Mononuclear cell (primary cell): ENCODE results near the gene IMMP2L. TPM values are rescaled to one million over a fixed set of nuclear protein-coding genes. Genes with fewer than 3 reads are reported as not detected.
"Not testable (repeated sequence)": the region's sequence is repeated elsewhere in the genome, so short reads cannot be mapped to it uniquely, and the experiment has no call there.

ENCODE experiments used
- H3K27me3 ChIP-seq: 2 replicates; pipeline ENCODE4 v1.6.0; 2011; ENCODE audit warnings: low read length, control low read depth; ENCODE audit not compliant: insufficient read depth
- H3K4me1 ChIP-seq: 2 replicates; pipeline ENCODE4 v1.5.1; 2011; ENCODE audit warnings: mild to moderate bottlenecking, low read length, control low read depth; ENCODE audit not compliant: insufficient read depth
- H3K4me3 ChIP-seq: 2 replicates; pipeline ENCODE4 v1.5.1; 2011; ENCODE audit warnings: mild to moderate bottlenecking, low read length, moderate library complexity
- H3K9me3 ChIP-seq: 2 replicates; pipeline ENCODE4 v1.5.1; 2011; ENCODE audit warnings: low read depth, mild to moderate bottlenecking, control low read depth, low read length
- total RNA-seq: library from RNA; depleted of rRNA; stranded (reverse); fragments of >200 nt; gene quantifications from one replicate; pipeline ENCODE4 v1.2.3, GENCODE V29; 2012

The IMMP2L gene
- total RNA-seq, 1 donor, result 14.6 TPM

DNA sequence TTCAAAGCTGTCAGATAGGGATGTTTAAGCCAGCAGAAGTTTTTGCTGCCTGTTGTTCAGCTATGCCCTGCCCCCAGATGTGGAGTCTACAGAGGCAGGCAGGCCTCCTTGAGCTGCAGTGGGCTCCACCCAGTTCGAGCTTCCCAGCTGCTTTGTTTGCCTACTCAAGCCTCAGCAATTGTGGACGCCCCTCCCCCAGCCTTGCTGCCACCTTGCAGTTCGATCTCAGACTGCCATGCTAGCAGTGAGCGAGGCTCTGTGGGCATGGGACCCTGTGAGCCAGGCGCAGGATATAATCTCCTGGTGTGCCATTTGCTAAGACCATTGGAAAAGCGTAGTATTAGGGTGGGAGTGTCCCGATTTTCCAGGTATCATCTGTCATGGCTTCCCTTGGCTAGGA, 901.7 kb downstream of the IMMP2L start:
- H3K4me3 ChIP-seq, H3K27me3 ChIP-seq, H3K4me1 ChIP-seq, H3K9me3 ChIP-seq: not testable (repeated sequence)

DNA sequence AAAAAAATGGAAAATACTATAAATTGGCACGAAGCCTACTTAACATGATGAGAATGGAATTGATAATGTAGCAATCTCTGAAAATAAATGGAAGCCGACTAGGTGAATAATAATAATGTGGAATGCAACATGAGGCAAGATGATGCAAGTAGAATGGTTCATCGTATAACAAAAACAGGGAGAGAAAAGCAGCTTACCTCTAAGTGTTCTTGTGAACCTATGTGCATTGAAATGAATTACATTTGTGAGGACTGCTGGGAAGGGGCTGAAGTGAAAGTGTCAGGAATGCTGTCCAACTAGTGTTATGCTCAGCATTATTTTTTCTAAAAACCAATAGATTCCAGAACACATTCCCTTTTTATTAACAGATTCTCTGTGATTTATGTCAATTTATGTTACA, 912.0 kb downstream of the IMMP2L start:
- H3K4me3 ChIP-seq, result no peak overlapping the region
- H3K9me3 ChIP-seq, result peaks cover 9% of the 10 kb centered on the region
- no peaks in the 10 kb centered on the region for H3K4me1 ChIP-seq
- no peaks in the 10 kb centered on the region for H3K27me3 ChIP-seq

DNA sequence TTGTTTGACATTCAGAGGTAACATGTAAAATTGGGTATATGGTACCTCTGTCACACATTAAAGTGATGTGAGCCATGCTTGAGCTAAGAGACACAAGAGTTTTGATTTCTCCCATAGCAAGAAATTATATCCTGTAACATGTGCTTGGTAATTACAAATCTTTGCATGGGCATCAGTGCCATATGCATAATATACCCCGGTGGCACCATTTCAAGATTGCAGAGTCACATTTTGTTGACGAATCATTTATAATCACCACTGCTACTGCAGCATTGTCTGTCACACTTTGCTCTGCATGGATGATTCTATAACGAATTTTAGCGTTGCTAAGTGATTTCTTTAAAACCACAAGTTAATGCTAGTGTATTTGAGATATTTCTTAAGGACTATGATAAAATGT, 915.0 kb downstream of the IMMP2L start:
- no peaks in the 10 kb centered on the region for H3K27me3 ChIP-seq
- H3K9me3 ChIP-seq, result peaks cover 9% of the 10 kb centered on the region
- H3K4me3 ChIP-seq, result no peak overlapping the region
- H3K4me1 ChIP-seq, result no peaks in the 10 kb centered on the region

- H3K4me1 ChIP-seq, result no peaks in the 10 kb centered on the region
- no peaks in the 10 kb centered on the region for H3K27me3 ChIP-seq
- H3K9me3 ChIP-seq, result peaks cover 9% of the 10 kb centered on the region
- H3K4me3 ChIP-seq, result no peak overlapping the region
Measured at GRCh38 chr7:110646804-110647203, 915.5 kb downstream of the IMMP2L start.

DNA sequence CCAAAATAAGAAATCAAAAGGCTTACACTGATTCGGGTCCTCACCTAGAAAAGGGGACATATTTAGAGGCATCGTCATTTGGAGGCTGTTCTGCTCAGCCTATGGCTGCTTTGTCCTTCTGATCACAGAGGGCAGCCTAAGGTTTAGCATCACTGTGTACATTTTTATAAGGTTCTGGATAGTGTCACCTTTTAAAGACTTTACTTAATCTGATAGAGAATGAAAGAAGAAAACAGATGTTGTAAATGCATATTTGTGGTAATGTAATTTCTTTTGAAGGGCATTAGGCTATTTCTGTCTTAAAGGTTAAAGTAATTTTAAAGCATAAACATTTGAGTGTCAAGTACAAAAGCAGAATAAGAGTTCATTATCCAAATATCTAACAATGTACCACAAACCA, 916.7 kb downstream of the IMMP2L start:
- Histone ChIP-seq H3K27me3 (no peaks in the 10 kb centered on the region), H3K9me3 (peaks cover 9% of the 10 kb centered on the region), H3K4me1 (no peaks in the 10 kb centered on the region), H3K4me3 (no peak overlapping the region)

DNA sequence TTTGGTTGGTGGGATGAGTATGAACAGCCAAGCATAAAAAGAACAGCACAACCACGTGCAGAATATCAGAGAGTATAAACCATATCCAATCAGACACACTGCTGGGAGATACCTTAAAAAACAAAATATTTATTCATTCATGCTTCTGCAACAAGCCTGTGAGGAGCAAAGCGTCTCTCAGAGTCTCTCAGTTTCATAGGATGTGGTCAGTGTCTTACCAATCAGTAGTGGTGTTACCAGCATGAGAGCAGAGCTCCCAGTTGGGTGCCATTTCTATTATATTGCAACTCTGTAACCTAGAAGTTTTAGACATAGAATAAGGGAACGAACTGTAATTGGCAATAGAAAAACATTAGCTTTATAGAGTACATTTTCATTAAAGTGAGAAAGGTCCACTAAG, 917.2 kb downstream of the IMMP2L start:
- Histone ChIP-seq H3K9me3 (peaks cover 9% of the 10 kb centered on the region), H3K27me3 (no peaks in the 10 kb centered on the region), H3K4me1 (no peaks in the 10 kb centered on the region), H3K4me3 (no peak overlapping the region)

DNA sequence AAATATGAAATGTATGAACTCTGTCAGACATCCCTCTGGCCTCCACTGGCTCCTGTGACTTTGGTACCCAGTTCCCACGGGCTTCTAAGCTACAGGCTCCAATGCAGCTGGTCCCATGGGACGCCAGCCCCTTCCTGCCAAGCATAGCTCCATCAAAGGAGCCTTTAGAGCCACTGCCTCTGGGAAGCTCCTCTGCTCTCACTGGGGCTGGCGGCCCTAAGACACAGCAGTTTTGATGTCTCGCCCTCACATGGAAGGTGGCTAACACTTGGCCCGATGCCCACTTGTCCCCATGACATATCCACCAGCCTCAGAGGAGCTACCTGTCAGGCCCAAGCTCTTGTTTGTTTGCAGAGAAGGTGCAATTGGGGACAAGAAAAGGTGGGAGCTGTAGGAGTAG, 925.0 kb downstream of the IMMP2L start:
- H3K4me1 ChIP-seq, result no peaks in the 10 kb centered on the region

GRCh38 chr7:110633313-110633712, 929.0 kb downstream of the IMMP2L start:
- H3K4me3 ChIP-seq, result no peak overlapping the region
- H3K27me3 ChIP-seq, result no peaks in the 10 kb centered on the region
- H3K4me1 ChIP-seq, result no peaks in the 10 kb centered on the region
- H3K9me3 ChIP-seq, result no peaks in the 10 kb centered on the region

More for the DNA sequence above, 925.0 kb downstream of the IMMP2L start:
- Histone ChIP-seq H3K4me3 (no peak overlapping the region), H3K9me3 (no peaks in the 10 kb centered on the region), H3K27me3 (no peaks in the 10 kb centered on the region)

GRCh38 chr7:110626414-110626813, 935.9 kb downstream of the IMMP2L start:
- H3K27me3 ChIP-seq, result no peaks in the 10 kb centered on the region
- H3K4me1 ChIP-seq, result no peaks in the 10 kb centered on the region
- no peak overlapping the region for H3K4me3 ChIP-seq
- no peaks in the 10 kb centered on the region for H3K9me3 ChIP-seq

DNA sequence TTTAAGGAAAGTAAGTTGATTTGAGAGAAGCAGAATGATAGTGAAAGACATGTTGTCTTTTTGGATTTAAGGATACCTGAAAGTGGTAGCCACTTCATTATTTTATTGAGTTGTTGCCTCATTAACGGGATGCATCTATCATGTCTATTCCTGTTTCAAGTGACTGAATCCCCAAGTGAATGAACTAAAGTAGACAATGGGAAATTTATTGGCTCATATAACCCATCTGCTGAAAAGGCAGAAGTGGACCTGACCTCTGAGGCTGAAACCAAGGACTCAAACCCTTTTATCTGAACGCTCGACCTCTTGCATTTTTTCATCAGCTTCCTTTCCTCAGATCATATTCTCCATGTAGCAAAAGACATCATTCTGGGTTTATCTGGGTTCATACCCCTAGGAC, 937.0 kb downstream of the IMMP2L start:
- Histone ChIP-seq H3K4me3 (no peak overlapping the region), H3K9me3 (no peaks in the 10 kb centered on the region), H3K27me3 (no peaks in the 10 kb centered on the region), H3K4me1 (no peaks in the 10 kb centered on the region)

GRCh38 chr7:110623436-110623835, 938.9 kb downstream of the IMMP2L start:
- no peaks in the 10 kb centered on the region for H3K27me3 ChIP-seq
- no peaks in the 10 kb centered on the region for H3K9me3 ChIP-seq
- no peaks in the 10 kb centered on the region for H3K4me1 ChIP-seq
- H3K4me3 ChIP-seq, result no peak overlapping the region

DNA sequence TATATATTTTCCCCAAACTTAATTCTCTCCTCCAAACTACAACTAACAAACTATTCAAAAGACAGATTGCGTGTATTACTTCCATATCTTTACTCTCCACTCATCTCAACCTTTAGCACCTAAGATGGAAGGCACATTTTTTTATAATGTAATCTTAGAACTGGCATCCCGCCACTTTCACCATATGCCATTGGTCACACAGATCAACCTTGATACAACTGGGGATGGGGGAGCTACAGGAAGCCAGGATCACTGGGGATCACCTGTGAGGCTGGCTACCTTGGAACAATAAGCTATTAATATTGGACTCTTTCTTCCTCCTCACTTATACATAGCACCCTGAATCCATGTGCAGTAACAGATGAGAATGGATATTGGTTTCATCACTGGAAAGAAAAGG, 941.0 kb downstream of the IMMP2L start:
- no peaks in the 10 kb centered on the region for H3K4me1 ChIP-seq
- no peaks in the 10 kb centered on the region for H3K9me3 ChIP-seq
- no peak overlapping the region for H3K4me3 ChIP-seq

GRCh38 chr7:110620110-110620735, 942.1 kb downstream of the IMMP2L start:
- no peaks in the 10 kb centered on the region for H3K9me3 ChIP-seq
- no peak overlapping the region for H3K4me3 ChIP-seq
- no peaks in the 10 kb centered on the region for H3K27me3 ChIP-seq
- H3K4me1 ChIP-seq, result no peaks in the 10 kb centered on the region

More for the DNA sequence above, 941.0 kb downstream of the IMMP2L start:
- H3K27me3 ChIP-seq, result no peaks in the 10 kb centered on the region
